OCI-LY1 (cell line): ENCODE measurements around the gene SLC19A2.

Experiments
- H2AFZ ChIP-seq: fragments of 200-600 bp; sonication (generic), shearing (Covaris generic); 2 replicates; pipeline ENCODE4 v1.6.0; 2014; ENCODE audit warnings: antibody characterized with exemption, mild to moderate bottlenecking, low read length
- H3F3A ChIP-seq: fragments of 200-600 bp; sonication (generic), shearing (Covaris generic); 2 replicates; pipeline ENCODE4 v1.6.0; 2014; ENCODE audit warnings: mild to moderate bottlenecking, antibody characterized with exemption, low read length, moderate library complexity; ENCODE audit not compliant: insufficient read depth
- H3K27ac ChIP-seq: fragments of 200-600 bp; sonication (generic); 2 replicates; pipeline ENCODE4 v1.5.1; 2014; ENCODE audit warnings: low read length, mixed run types, mild to moderate bottlenecking, low read depth; ENCODE audit not compliant: poor library complexity, severe bottlenecking
- H3K27me3 ChIP-seq: fragments of 200-600 bp; sonication (generic); 2 replicates; pipeline ENCODE4 v1.6.0; 2014; ENCODE audit warnings: antibody characterized with exemption, mild to moderate bottlenecking, low read length, moderate library complexity; ENCODE audit not compliant: insufficient read depth
- H3K36me3 ChIP-seq: fragments of 200-600 bp; sonication (generic); 2 replicates; pipeline ENCODE4 v1.6.1; 2014; ENCODE audit warnings: mild to moderate bottlenecking, antibody characterized with exemption, low read length, moderate library complexity, mixed read lengths; ENCODE audit not compliant: insufficient read depth
- H3K4me1 ChIP-seq: fragments of 200-600 bp; sonication (generic); 2 replicates; pipeline ENCODE4 v1.5.1; 2014; ENCODE audit warnings: mild to moderate bottlenecking, low read length, moderate library complexity; ENCODE audit not compliant: insufficient read depth, severe bottlenecking
- H3K4me2 ChIP-seq: fragments of 200-600 bp; sonication (generic), shearing (Covaris generic); 2 replicates; pipeline ENCODE4 v1.6.1; 2014; ENCODE audit warnings: low read length
- H3K4me3 ChIP-seq: fragments of 200-600 bp; sonication (generic); 2 replicates; pipeline ENCODE4 v1.5.1; 2014; ENCODE audit warnings: low read length, low read depth, mild to moderate bottlenecking, mixed read lengths; ENCODE audit not compliant: poor library complexity, severe bottlenecking
- H3K79me2 ChIP-seq: fragments of 200-600 bp; shearing (Covaris generic); 2 replicates; pipeline ENCODE4 v1.6.1; 2016; ENCODE audit warnings: mixed run types, low read length, mixed read lengths; ENCODE audit not compliant: insufficient read depth
- H3K9ac ChIP-seq: fragments of 200-600 bp; sonication (generic), shearing (Covaris generic); 2 replicates; pipeline ENCODE4 v1.6.1; 2014; ENCODE audit warnings: mild to moderate bottlenecking, low read length, mixed read lengths
- H3K9me2 ChIP-seq: fragments of 200-600 bp; sonication (generic), shearing (Covaris generic); 2 replicates; pipeline ENCODE4 v1.6.1; 2014; ENCODE audit warnings: low read depth, mild to moderate bottlenecking, low read length, mixed read lengths
- H3K9me3 ChIP-seq: fragments of 200-600 bp; shearing (Covaris generic); 2 replicates; pipeline ENCODE4 v1.6.1; 2014; ENCODE audit warnings: low read length, mixed read lengths
- H4K20me1 ChIP-seq: fragments of 200-600 bp; sonication (generic), shearing (Covaris generic); 2 replicates; pipeline ENCODE4 v1.6.0; 2016; ENCODE audit warnings: mild to moderate bottlenecking, low read length; ENCODE audit not compliant: insufficient read depth
- EZH2 ChIP-seq: fragments of 200-600 bp; sonication (generic), shearing (Covaris generic); IDR thresholded peaks from 2 replicates; pipeline ENCODE4 v1.8.0; 2017; ENCODE audit warnings: borderline replicate concordance, mixed run types, mild to moderate bottlenecking, antibody characterized with exemption, low read length, moderate library complexity, mixed read lengths
- TF ChIP-seq, protein P1 (sequence below): fragments of 200-600 bp; sonication (generic), shearing (Covaris generic); IDR thresholded peaks from 2 replicates; pipeline ENCODE4 v1.5.1; 2017; ENCODE audit warnings: mild to moderate bottlenecking, antibody characterized with exemption, low read length, moderate library complexity, mixed read lengths

Gene SLC19A2

DNA sequence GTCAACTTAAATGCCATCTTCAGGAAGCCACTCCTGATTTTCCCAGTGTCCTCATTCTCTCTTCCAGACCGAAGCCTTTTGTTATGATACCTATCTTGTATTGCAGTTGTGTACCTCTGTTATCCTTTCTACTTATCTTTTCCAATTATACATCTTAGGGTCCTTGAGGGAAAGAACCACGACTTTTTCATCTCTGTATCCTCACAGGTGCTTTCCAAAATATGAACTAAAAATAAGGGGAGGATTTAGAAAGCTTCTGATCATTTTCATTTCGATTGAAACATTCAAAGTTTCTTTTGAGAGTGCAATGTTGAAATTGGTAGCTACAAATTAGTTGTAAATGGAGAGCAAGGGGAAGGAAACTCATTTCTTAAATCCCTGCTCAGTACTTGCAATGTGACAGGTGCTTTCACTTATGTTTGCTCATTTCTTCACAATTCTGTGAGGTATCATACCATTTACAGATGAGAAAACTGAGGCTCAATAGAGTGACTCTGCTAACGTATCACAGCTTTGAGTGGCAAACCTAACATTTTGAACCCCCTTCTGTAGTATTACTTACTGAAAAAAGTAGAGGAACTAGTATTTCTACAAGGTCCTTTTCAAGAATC lies 24.2 kb downstream of the SLC19A2 start:
- Histone ChIP-seq H3F3A (no peaks in the 10 kb centered on the region), H3K9me3 (peaks cover 10% of the 10 kb centered on the region), H3K36me3 (no peaks in the 10 kb centered on the region; the same call in 1 of the 2 replicates), H3K9ac (no peak overlapping the region), H3K4me1 (no peaks in the 10 kb centered on the region), H3K9me2 (no peaks in the 10 kb centered on the region), H2AFZ (no peak overlapping the region), H3K27me3 (no peaks in the 10 kb centered on the region), H4K20me1 (no peaks in the 10 kb centered on the region), H3K4me2 (no peak overlapping the region), H3K4me3 (no peak overlapping the region), H3K27ac (no peak overlapping the region), H3K79me2 (no peaks in the 10 kb centered on the region)
- no peak for TF ChIP-seq EZH2
- TF ChIP-seq, protein P1, sequence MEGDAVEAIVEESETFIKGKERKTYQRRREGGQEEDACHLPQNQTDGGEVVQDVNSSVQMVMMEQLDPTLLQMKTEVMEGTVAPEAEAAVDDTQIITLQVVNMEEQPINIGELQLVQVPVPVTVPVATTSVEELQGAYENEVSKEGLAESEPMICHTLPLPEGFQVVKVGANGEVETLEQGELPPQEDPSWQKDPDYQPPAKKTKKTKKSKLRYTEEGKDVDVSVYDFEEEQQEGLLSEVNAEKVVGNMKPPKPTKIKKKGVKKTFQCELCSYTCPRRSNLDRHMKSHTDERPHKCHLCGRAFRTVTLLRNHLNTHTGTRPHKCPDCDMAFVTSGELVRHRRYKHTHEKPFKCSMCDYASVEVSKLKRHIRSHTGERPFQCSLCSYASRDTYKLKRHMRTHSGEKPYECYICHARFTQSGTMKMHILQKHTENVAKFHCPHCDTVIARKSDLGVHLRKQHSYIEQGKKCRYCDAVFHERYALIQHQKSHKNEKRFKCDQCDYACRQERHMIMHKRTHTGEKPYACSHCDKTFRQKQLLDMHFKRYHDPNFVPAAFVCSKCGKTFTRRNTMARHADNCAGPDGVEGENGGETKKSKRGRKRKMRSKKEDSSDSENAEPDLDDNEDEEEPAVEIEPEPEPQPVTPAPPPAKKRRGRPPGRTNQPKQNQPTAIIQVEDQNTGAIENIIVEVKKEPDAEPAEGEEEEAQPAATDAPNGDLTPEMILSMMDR: no peak

DNA sequence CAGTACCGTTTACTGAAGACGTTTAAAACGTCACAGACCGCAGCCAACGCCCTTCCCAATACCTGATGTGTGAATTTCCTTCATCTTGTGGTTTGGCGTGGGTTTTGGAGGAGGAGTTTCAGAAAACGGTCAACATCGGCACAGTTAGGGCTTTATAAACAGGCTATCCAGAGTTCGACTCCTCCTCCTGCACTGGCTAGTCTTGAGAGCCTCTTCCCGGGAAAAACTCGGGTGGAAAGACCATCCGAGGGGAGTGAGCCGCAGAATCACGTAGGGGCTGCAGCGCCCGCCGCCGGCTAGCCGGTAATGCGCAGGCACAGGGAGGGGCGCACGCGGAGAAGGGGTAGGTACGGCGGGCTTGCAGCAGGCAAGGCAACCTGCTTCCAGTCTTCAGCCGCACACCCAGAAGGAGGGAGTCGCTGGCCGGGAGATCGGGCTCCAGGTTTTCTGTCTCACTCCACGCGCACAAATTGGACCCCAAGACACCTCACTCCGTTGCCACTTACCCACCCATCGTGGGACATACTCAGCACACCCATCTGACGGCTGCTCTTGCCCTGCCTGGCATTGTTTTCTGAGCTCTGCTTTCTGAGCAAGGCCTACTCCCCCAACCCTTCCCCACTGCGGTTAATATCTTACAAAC lies 25.4 kb downstream of the SLC19A2 start:
- H3K36me3 ChIP-seq: no peaks in the 10 kb centered on the region
- no peaks in the 10 kb centered on the region for H3K4me1 ChIP-seq
- H3K9me3 ChIP-seq: peaks cover 10% of the 10 kb centered on the region
- no peak overlapping the region for H2AFZ ChIP-seq
- no peak overlapping the region for H3K4me3 ChIP-seq
- no peak overlapping the region for H3K4me2 ChIP-seq
- no peaks in the 10 kb centered on the region for H3K9me2 ChIP-seq
- H3K27ac ChIP-seq: no peak overlapping the region
- no peaks in the 10 kb centered on the region for H3F3A ChIP-seq
- H3K27me3 ChIP-seq: no peaks in the 10 kb centered on the region
- no peaks in the 10 kb centered on the region for H4K20me1 ChIP-seq
- no peaks in the 10 kb centered on the region for H3K79me2 ChIP-seq
- no peak overlapping the region for H3K9ac ChIP-seq
- TF ChIP-seq, protein P1: no peak
- TF ChIP-seq EZH2: no peak

DNA sequence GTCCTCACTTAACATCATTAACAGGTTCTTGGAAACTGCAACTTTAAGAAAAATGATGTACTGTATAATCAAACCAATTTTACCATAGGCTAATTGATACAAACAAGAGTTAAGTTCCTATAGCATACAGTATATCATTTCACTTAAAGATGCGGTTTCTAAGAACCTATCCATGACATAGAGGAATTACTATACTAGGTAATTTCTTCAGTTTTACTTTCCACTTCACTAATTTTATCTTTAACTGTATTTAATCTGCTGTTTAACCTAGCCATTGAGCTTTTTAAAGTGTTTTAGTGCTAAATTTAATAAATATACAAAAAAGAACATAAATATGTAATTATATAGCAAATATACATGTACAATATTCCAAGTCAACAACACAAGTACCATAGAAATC lies 28.3 kb downstream of the SLC19A2 start:
- H3K4me1 ChIP-seq: no peaks in the 10 kb centered on the region
- no peak overlapping the region for H2AFZ ChIP-seq
- no peaks in the 10 kb centered on the region for H4K20me1 ChIP-seq
- H3K9me3 ChIP-seq: peaks cover 10% of the 10 kb centered on the region
- no peak overlapping the region for H3K4me3 ChIP-seq
- TF ChIP-seq EZH2: no peak
- TF ChIP-seq, protein P1: no peak
- no peak overlapping the region for H3K27ac ChIP-seq
- no peaks in the 10 kb centered on the region for H3K36me3 ChIP-seq
- no peaks in the 10 kb centered on the region for H3K9me2 ChIP-seq
- no peak overlapping the region for H3K9ac ChIP-seq
- H3K4me2 ChIP-seq: no peak overlapping the region
- no peaks in the 10 kb centered on the region for H3F3A ChIP-seq
- no peaks in the 10 kb centered on the region for H3K79me2 ChIP-seq
- H3K27me3 ChIP-seq: no peaks in the 10 kb centered on the region
